Stimulated activated CD8-positive, alpha-beta memory T cell treated with anti-CD3 and anti-CD28 coated beads, Interleukin-15, amount 100 ng/mL, for 24 hours (primary cell): ENCODE measurements around the gene EHD3.

Experiments used
- DNase-seq: peaks from one replicate; pipeline ENCODE4 v3.0.0-alpha.2; 2020; ENCODE audit warnings: low read depth

Gene EHD3

DNA sequence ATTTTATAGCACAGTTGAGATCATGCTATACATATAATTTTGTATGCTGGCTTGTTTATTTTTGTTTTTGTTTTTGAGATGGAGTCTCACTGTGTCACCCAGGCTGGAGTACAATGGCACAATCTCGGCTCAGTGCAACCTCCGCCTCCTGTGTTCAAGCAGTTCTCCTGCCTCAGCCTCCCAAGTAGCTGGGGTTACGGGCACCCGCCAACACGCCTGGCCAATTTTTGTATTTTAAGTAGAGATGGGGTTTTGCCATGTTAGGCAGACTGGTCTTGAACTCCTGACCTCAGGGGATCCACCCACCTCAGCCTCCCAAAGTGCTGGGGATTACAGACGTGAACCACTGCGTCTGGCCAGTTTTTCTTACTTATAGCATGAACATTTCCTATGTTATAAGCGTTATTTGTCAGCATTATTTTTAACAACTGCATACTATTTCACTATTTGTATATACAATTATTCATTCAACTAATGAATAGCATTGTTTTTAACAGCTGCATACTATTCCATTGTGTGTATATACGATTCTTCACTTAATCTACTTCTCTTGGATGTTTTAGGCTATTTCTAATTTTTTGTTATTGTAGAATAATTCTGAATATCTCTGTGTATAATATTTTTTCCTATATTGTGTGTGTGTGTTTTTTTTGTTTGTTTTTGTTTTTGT lies 3.5 kb downstream of the EHD3 start:
- DNase-seq: no peak

DNA sequence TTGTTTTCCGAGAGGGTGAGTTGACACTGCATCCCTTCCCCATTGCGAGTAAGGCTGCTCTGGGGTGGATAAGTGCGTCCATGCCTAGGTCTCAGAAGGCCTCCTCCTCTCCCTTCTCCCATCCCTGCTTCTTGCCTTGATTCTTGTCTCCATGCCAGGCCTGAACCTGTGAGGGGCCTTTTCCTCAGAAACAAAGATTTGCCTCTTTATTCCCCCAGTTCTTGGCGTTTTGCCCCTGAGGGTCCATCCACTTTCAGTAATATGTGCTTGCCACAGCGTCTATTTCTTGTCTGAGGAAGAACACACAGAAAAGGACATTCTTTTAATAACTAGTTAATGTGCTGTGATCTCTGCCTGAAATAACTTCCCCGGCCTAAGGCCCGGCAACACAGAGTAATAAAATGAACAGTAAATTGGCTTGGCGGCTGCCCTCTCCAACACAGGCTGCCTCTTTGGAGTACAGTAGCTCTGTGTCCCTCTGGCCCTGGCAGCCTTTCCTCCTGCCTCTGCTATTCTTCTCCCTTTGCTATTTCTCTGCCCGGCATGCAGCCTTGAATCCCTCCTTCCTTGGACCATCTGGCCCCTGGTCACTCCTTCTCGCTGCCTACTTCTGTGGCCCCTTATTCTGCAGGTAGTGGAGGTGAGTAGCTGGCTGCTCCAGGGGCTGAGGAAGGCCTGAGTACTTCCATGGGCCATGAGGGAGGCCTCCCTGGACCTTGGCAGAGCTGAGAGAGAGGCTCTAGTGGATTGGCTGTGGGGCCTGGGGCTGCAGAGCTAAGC lies 4.4 kb downstream of the EHD3 start:
- DNase-seq: no peak

DNA sequence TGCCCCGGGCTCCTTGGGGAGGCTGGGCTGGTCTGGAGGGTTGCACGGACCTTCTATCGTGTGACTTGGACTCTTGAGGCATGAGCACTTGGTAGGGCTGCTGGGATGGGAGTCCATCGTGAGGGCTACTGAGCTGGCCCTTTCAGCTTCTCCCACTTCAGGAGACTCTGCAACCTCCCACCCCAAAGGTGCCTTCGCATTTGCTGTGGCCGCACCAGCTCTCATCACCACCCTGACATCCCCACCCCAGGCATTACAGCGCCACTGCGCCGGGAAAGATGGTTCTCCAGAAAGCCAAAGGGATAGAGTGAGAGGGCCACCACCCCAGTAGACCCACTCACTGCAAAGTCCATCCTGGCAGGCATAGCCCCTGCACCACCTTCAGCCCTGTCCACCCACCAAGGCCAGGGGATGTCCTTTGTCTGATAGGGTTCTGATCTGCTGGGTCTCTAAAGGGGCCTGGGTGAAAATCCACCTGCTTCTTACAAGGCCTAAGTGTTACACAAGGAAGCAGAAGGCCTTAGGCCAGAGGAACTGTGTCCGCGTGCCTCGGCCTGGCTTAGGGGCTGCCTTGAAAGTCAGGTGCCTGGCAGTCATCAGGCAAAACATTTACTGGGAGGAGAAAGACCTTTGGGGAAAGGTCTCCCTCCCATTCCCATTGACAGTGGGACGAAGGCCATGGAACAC lies 5.1 kb downstream of the EHD3 start:
- DNase-seq: no peak

DNA sequence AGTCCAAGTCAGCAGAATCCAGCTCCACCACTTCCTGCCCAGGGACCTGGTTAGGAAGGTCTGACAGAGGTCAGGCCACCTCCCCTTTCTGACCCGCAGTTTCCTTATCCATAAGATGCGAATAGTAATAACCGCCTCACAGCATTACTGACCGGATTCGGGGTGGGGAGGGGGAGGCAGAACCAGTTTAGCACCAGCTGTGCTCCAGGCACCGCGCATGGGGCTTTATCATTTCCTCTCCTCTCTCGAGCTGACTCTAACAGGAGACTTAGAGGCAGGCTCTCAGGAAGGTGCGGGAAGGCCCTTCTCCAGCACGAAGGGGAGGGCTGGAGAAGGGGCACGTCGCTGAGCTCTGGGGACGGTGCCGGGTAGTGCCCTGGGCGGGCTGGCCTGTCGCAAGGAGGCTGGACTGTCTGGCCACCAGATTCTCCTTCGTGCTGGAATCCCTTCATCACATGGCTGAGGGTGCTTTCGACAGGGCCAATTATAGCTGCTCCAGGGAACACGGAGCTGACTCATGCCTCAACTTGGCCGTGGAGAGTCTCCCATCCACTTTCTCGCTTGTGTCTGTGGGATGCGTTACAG lies 5.7 kb downstream of the EHD3 start:
- no peak for DNase-seq

DNA sequence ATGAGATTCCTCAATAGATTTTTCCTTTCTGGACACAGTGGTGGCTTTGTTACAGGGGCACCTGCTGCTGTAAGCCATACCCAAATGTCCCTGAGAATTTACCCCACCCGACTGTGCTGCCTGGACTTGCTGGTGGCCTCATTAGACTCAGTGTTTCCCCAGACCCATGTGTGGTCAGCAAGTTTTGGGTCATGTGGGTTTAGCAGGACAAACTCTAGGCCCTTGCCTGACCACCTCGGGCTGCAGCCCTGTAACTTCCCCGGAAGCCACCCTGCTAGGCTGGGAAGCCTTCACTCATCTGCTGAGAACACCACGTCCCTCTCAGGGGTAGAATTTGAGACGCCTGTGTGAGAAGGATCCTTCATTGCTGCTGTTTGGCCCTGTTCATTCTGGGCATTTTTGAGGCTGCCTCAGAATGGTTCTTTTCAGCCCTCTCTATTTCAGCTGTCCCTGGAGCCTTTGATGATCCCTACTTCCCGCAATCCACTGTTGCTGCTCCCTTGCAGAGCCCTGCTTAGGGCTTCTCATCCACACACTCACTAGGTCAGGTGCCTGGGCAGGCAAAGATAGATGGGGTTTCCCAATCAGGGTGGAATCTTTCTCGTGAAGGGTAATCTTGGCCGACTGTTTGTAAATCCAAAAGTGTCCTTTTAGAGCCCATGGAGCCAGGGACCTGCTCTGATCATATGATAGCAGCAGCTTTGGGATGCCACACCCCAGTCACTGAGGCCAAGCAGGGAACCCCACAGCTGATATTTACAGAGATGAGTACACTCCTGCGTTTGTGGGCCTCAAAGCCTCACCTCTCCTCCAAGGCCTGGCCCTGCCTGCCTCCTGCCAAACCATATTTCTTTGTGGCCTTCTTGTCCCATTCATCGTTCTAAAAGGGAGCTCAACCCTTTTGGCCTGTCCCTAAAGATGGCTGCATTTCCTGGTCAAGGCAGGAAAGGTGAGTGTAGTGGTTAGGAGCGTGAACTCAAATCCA lies 6.7 kb downstream of the EHD3 start:
- DNase-seq: no peak

DNA sequence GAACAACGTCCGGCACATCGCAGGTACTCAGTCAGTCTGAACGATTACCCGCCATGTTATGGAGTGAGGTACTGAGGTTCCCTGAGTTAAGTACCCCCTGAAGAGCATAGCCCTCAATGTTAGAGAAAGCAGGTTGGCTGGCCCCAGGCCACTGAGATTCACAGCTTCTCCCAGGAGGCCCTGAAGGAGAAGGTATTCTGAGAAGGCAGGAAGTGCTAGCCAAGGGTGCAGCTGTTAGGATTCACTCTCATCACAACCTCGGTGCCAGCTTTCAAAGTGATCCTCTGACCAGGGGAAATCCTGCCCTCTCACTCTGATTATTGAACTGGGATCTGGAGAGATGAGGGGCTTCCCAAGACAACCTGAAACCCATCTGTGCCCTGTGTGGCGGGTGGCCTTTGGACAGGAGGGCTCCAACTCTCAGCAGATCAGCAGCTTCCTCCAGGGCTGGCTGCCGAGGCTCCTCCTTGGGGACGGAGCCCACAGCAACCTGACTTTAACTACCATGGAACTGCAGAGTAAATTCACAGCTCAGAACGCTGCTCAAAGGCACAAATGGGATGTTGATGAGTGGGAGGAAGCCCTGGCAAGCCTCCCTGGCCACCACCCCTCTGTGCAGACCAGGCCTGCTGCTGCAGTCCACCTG lies 7.8 kb downstream of the EHD3 start:
- DNase-seq: no peak

DNA sequence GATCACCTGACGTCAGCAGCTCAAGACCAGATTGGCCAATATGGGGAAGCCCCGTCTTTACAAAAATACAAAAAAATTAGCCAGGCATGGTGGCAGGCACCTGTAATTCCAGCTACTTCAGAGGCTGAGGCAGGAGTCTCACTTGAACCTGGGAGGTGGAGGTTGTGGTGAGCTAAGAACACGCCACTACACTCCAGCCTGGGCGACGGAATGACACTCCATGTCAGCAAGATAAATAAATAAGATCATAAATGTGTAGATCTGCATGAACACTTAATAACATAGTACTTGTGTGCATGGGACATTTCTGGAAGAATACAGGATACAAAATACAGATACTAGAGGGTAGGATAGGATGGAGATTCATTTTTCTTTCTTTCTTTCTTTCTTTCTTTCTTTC lies 9.1 kb downstream of the EHD3 start:
- no peak for DNase-seq

DNA sequence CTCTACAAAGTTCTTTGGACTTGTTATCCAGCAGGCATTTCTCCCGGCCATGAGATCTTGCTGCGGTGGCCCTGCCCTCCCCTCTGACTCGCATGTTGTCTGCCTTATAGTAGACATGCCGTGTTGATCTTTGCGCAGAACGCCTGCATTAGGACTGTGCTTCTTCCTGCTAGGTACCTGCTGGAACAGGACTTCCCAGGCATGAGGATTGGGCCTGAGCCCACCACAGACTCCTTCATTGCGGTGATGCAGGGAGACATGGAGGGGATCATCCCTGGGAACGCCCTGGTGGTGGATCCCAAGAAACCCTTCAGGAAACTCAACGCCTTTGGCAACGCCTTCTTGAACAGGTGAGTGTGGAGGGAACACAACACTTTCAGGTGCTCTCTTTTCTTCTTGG lies 10.1 kb downstream of the EHD3 start:
- DNase-seq: no peak

DNA sequence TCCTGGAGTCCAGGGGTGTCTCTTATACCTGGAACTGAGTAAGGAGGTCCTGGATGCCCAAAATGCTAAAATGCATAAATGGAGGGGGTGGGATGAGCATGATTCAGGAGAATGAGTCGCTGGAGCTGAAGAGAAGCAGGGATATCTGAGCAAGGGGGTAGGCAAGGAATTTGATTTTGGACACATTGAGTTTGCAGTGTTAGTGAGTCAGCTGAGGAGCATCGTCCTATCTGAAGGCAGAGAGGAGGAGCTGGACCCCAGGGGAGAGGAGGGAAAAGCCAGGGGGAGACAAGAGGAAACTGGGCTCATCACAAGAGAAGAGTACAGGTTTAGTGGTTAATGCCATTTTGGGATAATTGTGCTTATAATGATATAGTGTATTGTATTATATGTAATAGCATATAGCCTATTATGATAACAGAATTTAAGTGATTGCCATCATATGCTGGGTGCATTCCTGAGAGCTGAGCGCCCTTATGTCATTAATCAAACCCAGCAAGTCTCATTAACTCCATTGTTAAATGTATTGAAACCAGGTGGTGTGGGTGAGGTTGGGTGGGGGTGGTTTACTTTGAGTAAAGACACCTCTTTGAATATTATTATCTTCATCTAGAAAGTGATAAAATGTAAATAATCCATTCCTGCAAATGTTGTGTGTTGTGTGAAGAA lies 12.4 kb downstream of the EHD3 start:
- no peak for DNase-seq

DNA sequence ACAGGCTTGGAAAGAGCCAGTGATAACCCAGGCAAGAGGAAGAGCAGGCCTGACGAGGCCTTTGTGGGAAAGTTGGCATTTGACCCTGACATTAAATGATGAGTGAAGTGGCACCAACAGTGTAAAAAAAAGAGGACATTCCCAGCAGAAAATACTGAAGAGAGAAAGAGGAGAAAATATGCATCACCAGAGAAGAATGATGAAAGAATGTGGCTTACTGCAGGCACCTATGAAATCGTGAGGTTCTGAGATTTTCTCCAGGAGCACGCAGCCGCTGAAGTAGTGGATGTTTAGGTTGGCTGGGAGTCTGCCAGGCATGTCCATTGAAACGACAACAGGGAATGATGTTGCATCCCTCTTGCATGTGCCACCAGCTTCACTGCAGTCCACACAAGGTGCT lies 13.8 kb downstream of the EHD3 start:
- no peak for DNase-seq

DNA sequence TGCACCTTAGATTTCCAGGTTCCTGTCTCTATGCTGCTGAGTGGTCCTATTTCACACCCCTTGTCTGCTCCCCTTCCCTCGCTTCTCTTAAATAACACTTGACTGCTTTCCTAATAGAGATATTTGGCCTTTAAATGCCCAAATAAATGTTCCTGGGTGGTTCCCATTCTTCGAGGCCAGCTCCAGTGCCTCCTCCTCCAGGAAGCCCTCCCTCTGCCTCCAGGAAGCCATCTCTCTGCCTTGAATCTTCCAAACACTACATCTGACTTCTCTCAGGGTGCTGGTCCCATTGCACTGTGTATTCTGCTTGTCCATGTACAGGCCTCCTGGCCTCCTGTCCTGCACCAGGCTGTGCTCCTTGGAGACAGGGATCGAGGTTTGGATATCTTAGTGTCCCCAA lies 14.2 kb downstream of the EHD3 start:
- no peak for DNase-seq

DNA sequence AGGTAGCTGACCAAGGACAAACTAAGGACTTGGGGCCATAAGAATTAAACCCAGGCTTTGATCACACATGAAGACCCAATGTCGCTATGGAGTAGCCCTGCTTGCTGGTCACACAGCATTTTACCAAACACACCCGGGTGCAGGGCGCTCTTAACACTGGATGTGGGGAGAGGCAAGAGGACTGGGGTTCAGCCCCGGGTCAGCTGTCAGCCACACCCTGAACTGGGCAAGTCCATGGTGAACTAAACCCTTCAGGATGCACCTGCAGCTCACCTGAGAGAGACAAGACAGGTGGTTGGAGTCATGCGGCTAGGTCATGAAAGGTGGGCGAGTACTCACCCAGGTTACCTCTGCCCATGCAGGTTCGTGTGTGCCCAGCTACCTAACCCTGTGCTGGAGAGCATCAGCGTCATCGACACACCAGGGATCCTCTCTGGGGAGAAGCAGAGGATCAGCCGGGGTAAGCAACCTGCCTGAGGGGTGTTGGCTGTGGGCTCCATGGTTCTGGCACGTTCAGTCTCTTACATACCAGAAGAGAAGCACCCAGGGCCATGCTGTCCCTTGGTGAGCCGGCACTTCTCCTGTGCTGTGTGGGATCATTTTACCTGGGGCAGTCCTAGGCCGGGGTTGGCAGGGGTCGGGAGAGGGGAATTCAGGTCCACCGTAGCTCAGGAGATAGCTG lies 15.2 kb downstream of the EHD3 start:
- no peak for DNase-seq

DNA sequence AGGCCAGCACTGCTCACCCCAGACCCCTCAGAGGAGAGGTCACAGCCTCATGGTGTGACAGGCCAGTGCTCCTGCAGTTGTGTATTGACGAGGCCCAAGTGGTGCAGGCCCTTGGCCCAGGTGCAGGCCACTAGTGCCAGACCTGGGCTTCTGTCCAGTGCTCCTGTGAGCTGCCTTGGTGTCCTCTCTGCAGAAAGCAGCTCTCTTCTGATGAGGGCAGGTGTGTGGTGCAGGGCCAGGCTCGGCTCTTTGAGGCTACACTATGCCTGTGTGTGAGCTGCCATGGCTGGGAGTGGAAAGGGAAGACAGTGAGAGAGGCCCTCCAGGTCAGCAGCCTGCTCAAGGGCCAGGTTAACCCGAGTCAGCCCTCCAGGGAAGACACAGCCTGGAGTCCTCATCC lies 17.1 kb downstream of the EHD3 start:
- DNase-seq: no peak

DNA sequence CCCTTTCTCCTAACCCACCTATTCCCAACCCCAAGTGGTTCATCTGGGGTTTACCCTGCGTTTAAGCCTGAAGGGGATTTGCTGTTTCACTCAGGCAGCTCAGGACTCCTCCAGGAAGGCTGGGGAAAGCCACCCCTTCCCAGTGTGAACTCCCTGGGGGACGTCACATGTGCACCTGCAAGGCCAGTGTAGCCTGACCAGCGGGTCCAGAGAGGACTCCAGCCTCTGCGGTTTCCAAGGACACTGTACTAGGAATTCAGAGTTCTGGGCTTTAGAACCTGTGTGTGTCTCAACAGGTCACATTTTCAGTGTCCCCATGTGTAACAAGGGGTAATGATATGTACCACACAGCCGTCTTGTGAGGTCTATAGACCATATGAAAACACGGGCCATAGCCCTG lies 17.9 kb downstream of the EHD3 start:
- no peak for DNase-seq

DNA sequence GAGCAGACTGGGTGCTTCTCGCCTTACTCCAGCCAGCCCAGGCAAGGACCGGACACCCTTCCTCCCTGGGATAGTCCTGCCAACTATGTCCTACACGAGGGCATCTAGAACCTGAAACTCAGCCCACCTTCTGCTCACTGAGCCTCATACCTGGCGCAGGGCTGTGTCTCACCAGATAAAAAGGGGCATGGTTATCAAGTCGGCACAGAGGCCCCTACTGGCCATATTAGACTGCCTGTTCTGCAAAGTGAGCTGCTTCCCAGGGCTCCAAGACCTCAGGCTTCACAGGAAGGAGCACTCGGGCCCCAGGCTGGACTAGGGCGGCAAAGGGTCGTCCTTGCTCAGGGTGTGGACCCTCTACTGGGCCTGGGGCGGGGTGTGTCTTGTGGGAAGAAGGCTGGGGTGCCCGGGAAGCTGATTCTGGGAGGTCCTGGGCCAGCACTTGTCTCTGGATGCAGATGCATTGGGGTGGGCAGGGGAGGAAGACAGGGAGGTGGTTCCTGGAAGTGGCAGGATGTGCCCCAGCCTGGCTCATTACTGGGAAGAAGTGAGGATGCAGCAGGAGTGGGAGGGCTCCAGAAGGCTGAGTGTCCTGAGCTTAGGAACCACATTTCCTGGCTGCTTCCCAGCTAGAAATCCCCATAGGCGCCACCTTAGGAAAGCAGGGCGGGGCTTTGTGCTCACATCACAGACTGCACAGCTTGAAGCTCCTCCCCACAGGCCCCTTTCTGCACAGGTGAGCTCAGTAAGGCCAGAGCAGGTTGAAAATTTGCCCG lies 19.6 kb downstream of the EHD3 start:
- no peak for DNase-seq

DNA sequence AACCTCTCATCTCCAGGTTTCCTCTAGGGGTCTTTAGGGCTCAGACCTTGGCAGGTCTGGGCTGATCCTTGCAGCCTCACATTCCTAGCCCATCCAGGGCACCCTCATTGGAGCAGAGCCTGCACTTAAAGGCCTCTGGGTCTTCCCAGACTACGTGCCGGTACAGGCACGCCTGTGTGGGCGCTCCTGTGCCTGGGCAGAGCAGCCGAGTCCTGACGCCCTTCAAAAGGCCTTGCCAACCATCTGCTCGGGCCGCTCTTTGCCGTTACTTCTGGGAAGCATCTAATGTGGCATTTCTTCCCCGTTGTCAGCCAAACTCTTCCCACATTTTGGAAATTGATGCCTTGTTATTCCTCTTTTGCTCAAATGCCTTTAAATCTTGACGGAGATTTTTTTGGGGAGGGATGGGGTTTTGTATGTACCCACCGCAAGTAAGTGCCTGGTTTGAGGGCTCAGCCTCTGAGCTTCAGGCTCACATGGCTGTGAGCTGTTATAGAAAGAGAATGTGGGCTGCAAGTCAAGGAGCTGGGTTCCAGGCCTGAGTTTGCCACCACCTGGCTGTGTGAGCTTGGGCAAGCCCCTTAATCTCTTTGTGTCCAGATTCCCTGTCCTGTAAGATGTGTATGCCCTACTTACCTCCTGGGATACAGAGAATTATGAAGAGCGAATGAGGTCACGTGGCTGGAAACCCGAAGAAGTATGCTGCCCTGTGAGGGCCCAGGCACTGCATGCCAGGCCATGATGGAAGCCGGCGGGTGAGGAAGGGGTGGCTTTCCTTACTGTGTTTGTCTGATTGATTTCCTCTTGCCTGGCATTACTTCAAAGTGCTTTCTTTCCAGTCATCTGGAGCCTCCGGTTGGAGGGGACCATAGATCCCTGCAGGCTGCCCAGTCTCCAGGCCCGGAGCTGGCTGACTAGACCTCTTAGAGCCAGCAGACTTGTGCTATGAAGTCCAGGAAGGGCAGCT lies 20.6 kb downstream of the EHD3 start:
- no peak for DNase-seq

DNA sequence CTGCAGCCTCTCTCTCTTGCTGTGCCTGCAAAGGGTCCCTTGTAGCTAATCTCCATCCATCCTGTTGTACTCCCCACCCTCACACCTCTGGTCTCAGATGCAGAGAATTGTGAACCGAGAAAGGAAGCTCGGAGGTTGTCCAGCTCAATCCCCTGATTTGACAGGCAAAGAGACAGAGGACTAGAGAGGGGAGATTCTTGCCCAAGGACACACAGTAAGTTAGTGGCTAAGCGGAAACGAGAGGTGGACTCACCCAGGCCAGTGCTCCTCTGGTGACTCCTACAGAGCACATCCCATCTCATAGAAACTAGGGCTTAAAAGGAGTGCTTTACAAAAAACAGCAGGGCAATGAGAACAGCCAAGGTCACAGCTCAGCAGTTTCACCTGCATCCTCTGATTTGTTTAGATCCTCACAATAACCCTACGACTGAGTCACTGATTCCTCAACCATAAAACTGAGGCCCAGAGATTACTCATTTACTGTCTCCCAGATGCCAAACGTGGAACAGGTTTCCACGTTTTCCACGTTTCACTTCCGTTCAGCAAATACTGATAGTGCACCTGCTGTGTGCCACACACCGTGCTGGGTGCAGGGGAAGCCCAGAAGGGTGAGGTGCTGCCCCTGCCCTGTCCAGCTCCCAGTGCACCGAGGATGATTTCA lies 22.1 kb downstream of the EHD3 start:
- DNase-seq: no peak
